Gastrocnemius medialis (tissue), 4 donors: Measurements from ENCODE around the gene CDC25B. TPM values are rescaled to one million over a fixed set of nuclear protein-coding genes. Genes with fewer than 3 reads are reported as not detected.
A peak's percentile ranks its signal among the peaks of the same experiment; 100 is the strongest.

Source experiments
- ATAC-seq, 2 donors: fragments of 150-250 bp; one replicate each; pipeline ENCODE4 v1.9.1; 2016
- DNase-seq, 2 donors: peaks; one replicate each; pipeline ENCODE4 v3.0.0-alpha.2; 2019
- H3K27ac ChIP-seq, 4 donors: fragments of 200-600 bp; sonication (generic); 1 replicate in 1 of 4; 2 replicates in 3 of 4; pipeline ENCODE4 v1.5.1; 2016 to 2018; ENCODE audit warnings: mild to moderate bottlenecking in 2 of 4, moderate library complexity in 1 of 4
- H3K27me3 ChIP-seq, 3 donors: fragments of 200-600 bp; sonication (generic) in 2 of 3; 1 replicate in 1 of 3; 2 replicates in 2 of 3; pipeline versions ENCODE4 v1.5.1 to v1.6.0; 2016 to 2019; ENCODE audit warnings: mild to moderate bottlenecking in 1 of 3, moderate library complexity in 1 of 3
- H3K36me3 ChIP-seq, 2 donors: fragments of 200-600 bp; sonication (generic) in 1 of 2; one replicate each; pipeline ENCODE4 v1.5.1; 2017 to 2018
- H3K4me1 ChIP-seq, 2 donors: fragments of 200-600 bp; sonication (generic) in 1 of 2; one replicate each; pipeline ENCODE4 v1.5.1; 2016 to 2017; ENCODE audit warnings: mild to moderate bottlenecking in 2 of 2
- H3K4me3 ChIP-seq, 4 donors: fragments of 200-600 bp; sonication (generic) in 3 of 4; 1 replicate in 1 of 4; 2 replicates in 3 of 4; pipeline ENCODE4 v1.5.1; 2016 to 2019; ENCODE audit warnings: mild to moderate bottlenecking in 2 of 4
- H3K9me3 ChIP-seq, 3 donors: fragments of 200-600 bp; sonication (generic) in 2 of 3; 1 replicate in 1 of 3; 2 replicates in 2 of 3; pipeline ENCODE4 v1.5.1; 2016 to 2019
- CTCF ChIP-seq, 5 experiments: fragments of 450-650 bp in 3 of 5; fragments of 200-600 bp in 2 of 5; sonication (generic) in 2 of 5; IDR thresholded peaks in 4 of 5; conservative IDR thresholded peaks in 1 of 5; 1 replicate in 4 of 5; 2 replicates in 1 of 5; pipeline ENCODE4 v1.5.1; 2016 to 2019; ENCODE audit warnings: antibody characterized with exemption in 5 of 5, mild to moderate bottlenecking in 3 of 5, moderate library complexity in 3 of 5
- POLR2A ChIP-seq, 2 donors: fragments of 450-650 bp; IDR thresholded peaks; one replicate each; pipeline ENCODE4 v1.6.1; 2017; ENCODE audit warnings: antibody characterized with exemption in 2 of 2, mild to moderate bottlenecking in 2 of 2, moderate library complexity in 2 of 2
- in situ Hi-C, 4 donors: fragments of 200-750 bp; cut with MboI; loops; one replicate each; pipeline versions ENCODE4 v1.15.0 to v1.8.0; 2017; ENCODE audit warnings: low sequenced_read_pairs in 4 of 4
- intact Hi-C: fragments of 100-400 bp; cut with DNase I; formaldehyde crosslinking; loops from one replicate; pipeline ENCODE4 v1.15.1; 2023; ENCODE audit warnings: low total_unique reads
- total RNA-seq, 4 donors: library from RNA; depleted of rRNA; stranded (reverse); fragments of >200 nt; gene quantifications; one replicate each; pipeline versions ENCODE4 v1.1.0 to v1.2.3, GENCODE V29; 2016

The CDC25B gene
- total RNA-seq, 4 donors from 2014 or later: 2.3 to 17.3 (median 10.1) TPM

DNA sequence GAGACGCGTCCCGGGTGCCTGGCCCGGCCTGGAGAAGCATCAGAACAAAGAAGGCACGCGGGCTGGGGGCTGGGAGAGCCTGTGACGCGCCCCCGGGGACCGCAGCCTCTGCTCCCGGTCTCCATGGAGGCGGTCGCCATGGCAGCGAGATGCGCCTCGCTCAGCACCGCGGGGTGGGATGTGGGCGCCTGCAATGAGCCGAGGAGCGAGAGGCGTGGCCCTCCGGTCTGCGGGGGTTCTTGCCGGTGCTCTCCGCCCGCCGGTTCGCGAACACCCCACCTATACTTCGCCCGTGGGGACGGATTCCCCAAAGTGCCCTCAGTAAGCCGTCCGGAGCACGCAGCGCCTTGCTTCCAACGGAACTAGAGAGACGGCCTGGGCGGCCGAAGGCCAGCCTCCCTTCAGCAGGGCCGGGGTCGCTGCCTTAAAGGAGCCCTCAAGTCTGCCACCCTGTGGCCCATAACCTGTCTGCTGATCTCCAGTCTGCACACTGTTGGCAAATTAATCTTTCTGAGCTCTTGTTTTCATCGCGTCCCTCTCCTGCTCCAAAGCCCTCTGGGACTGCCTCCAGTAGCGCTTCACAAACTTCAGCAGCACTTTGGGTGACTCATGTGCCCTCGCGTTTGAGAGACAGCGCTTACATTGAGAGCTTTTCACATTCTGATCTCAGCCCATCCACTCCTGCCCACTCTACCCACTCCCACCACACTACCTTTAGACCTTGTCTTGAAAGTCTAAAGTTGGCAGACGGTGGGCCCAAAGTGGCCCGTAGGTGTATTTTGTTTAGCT lies 27.6 kb upstream of the CDC25B start:
- Histone ChIP-seq H3K4me3 (peak overlapping the region; percentile 66 to 94 (median 84)), H3K27ac (peak overlapping the region; percentile 80 to 84 (median 80)), H3K36me3 (no peaks in the 10 kb centered on the region), H3K4me1 (peaks cover 12 to 23% of the 10 kb centered on the region in 2 donors), H3K9me3 (no peaks in the 10 kb centered on the region), H3K27me3 (no peaks in the 10 kb centered on the region)
- ATAC-seq: peak; percentile 38 to 43
- DNase-seq: peak; percentile 44 to 49
- no peak for TF ChIP-seq POLR2A (IDR thresholded peaks at IDR 0.05)
- TF ChIP-seq CTCF (IDR thresholded peaks at IDR 0.05 in 4 of 5, conservative IDR thresholded peaks at IDR 0.05 in 1 of 5): peak in 4 of 5 experiments; percentile 38 to 58 (median 52)
- in situ Hi-C loops: loop anchor here in 1 of 4 donors (25.0 kb wide), 1 partner anchor 319 kb away; no protein-coding TSS in a partner anchor
- intact Hi-C loops: loop anchor here (1.0 to 10.0 kb wide), 3 partner anchors 13 to 364 kb away; partner anchors contain the start of genes DNAAF9 and SPEF1

DNA sequence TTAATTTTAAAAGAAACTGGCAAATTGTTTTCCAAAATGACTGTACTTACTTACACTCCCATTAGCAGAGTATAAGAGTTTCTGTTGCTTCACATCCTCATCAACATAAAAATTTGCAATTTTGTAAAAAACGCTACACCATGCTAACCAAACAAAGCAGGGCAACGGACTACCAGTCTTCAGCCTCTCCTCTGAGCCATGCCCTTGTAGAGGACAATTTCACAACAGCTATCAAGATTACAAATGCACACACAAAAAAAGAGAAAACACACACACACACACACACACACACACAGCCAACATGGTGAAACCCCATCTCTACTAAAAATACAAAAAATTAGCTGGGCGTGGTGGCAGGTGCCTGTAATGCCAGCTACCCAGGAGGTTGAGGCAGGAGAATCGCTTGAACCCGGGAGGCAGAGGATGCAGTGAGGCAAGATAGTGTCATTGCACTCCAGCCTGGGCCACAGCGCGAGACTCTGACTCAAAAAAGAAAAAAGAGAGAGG lies 24.5 kb upstream of the CDC25B start:
- intact Hi-C loops: no loop called here
- ATAC-seq: no peak
- TF ChIP-seq CTCF (IDR thresholded peaks at IDR 0.05 in 4 of 5, conservative IDR thresholded peaks at IDR 0.05 in 1 of 5): no peak
- TF ChIP-seq POLR2A (IDR thresholded peaks at IDR 0.05): no peak
- Histone ChIP-seq H3K36me3 (no peaks in the 10 kb centered on the region), H3K27me3 (peaks cover 0 to 6% (median 6%) of the 10 kb centered on the region in 3 donors), H3K27ac (no peak overlapping the region), H3K4me1 (peaks cover 12 to 18% of the 10 kb centered on the region in 2 donors), H3K9me3 (no peaks in the 10 kb centered on the region), H3K4me3 (no peak overlapping the region)
- in situ Hi-C loops: loop anchor here in 1 of 4 donors (25.0 kb wide), 1 partner anchor 316 kb away; no protein-coding TSS in a partner anchor
- DNase-seq: no peak

- Histone ChIP-seq H3K9me3 (no peaks in the 10 kb centered on the region), H3K27ac (no peak overlapping the region), H3K36me3 (no peaks in the 10 kb centered on the region), H3K4me1 (peaks cover 8 to 15% of the 10 kb centered on the region in 2 donors), H3K4me3 (no peak overlapping the region), H3K27me3 (peaks cover 0 to 15% (median 14%) of the 10 kb centered on the region in 3 donors)
- DNase-seq (no peak), ATAC-seq (no peak)
- in situ Hi-C loops (no loop called here), intact Hi-C loops (no loop called here)
- TF ChIP-seq CTCF (IDR thresholded peaks at IDR 0.05 in 4 of 5, conservative IDR thresholded peaks at IDR 0.05 in 1 of 5) (no peak), POLR2A (IDR thresholded peaks at IDR 0.05) (no peak)
These were observed 20.5 kb upstream of the CDC25B start for GRCh38 chr20:3775457-3776108.

- no peak for TF ChIP-seq POLR2A (IDR thresholded peaks at IDR 0.05)
- TF ChIP-seq CTCF (IDR thresholded peaks at IDR 0.05 in 4 of 5, conservative IDR thresholded peaks at IDR 0.05 in 1 of 5): no peak
- Histone ChIP-seq H3K4me1 (peaks cover 14 to 22% of the 10 kb centered on the region in 2 donors), H3K27ac (no peak overlapping the region), H3K36me3 (no peaks in the 10 kb centered on the region), H3K4me3 (peak overlapping the region; percentile 49 to 53 (median 52)), H3K9me3 (no peaks in the 10 kb centered on the region), H3K27me3 (peaks cover 0 to 15% (median 14%) of the 10 kb centered on the region in 3 donors)
- no peak for ATAC-seq
- no peak for DNase-seq
- intact Hi-C loops (no loop called here), in situ Hi-C loops (no loop called here)
These were observed 18.8 kb upstream of the CDC25B start for GRCh38 chr20:3777381-3777715.
